Left forelimb (tissue), 1 donor: ENCODE measurements around the gene CRYL1.

ENCODE experiments used
- DNase-seq: peaks from one replicate; pipeline ENCODE4 v3.0.0-alpha.2; 2018; ENCODE audit warnings: low spot score

CRYL1 gene

DNA sequence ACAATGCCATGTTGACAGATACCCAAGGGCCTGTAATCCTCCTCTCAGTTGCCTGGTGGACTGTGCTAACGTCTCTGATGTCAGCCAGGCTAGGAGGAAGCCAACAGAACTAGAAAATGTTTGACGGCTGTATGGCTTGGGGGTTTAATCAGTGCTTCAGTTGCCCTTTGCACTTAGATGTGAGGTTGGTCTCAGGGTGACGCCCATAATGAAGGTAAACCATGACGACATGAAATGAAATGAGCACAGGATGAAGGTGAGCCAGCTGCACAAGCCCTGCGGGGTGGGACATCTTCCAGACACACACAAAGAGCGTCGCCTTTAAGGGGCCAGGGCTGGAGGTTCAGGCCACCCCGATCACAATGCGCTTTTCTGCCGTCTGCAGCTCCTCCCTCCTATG, 127.2 kb downstream of the CRYL1 start:
- DNase-seq: no peak

DNA sequence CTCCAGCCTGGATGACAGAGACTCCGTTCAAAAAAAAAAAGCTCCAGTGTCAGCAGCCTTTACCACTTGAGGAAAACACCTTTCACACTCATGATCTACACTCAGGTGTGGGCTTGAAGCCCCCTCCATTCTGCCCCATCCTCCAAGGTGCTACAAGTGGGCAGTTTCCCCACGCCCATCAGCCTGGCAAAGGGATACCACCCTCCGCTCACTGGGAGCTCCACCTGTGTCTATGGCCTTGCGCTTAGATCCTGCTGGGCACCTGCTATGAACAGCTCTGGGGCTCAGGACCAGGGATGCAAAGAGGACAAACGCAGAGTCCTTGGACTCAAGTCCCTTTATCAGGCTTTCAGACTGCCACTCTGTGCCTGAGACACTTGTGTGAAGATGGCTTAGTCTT, 127.8 kb downstream of the CRYL1 start:
- DNase-seq: no peak

DNA sequence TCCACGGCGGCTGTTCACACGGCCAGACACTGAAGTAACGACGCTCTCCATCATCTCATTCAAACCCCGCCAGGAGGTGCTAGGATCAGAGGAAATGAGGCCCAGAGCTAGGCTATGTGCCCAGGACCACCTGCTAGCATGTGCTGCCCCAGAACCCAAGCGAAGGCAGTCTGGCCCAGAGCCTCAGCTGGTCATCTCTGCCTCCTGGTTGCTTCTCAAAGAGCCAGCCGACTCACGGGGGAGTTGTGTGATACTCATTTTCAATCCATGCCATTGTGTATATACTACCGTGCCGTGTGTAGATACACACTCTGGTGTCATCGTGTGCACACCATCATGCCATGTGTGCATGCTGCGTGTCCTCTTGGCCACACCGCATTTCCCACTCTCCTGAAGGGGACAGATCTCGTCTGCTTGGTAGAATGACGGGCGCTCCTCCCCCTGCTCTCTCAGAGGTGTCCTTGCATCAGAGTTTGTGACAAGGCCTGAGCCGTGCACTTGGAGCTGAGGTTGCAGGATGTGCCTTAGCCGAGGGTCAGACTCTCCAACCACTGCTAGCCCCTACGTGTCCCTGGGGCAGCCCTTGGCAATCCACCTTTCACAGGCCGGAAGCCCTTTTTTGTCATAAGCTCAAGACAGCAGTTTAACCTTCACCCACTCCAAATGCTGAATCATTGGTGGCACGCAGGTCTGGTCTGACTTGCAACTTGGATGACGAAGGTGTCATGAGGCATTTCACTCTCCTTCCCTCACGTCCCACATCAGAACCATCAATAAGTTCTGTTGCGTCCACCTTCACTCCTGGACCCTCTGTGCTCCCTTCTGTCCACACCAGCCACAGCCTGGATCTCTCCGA, 130.4 kb downstream of the CRYL1 start:
- DNase-seq: no peak

DNA sequence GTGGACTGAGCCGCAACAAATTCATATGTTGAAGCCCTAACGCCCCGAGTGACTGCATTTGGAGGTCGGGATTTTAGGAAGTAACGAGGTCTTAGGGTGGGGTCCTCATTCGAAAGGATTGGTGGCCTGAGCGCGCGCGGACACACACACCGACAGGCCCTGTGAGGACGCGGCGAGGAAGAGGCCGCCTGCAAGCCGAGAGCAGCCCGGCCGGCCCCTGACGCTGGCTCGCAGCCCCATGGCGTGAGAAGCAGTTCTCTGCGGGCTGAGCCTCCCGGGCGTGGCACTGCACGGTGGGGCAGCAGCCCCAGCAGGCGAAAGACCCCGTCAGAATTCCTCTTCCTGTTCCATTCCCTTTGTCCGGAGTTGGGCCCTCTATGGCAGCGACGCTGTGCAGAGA, 131.2 kb downstream of the CRYL1 start:
- no peak for DNase-seq

DNA sequence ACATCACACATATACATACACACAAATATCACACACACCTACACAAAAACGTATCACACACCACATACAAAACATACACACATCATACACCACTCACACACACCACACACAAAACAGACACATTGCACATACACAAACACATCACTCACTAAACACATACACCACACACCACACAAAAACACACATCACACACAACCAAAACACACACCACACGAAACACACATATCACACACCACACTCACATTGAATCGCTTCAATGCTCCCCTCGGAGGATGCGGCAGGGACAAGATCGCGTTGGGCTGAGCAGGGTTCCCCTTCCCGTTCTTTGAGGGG, 131.5 kb downstream of the CRYL1 start:
- DNase-seq: no peak

DNA sequence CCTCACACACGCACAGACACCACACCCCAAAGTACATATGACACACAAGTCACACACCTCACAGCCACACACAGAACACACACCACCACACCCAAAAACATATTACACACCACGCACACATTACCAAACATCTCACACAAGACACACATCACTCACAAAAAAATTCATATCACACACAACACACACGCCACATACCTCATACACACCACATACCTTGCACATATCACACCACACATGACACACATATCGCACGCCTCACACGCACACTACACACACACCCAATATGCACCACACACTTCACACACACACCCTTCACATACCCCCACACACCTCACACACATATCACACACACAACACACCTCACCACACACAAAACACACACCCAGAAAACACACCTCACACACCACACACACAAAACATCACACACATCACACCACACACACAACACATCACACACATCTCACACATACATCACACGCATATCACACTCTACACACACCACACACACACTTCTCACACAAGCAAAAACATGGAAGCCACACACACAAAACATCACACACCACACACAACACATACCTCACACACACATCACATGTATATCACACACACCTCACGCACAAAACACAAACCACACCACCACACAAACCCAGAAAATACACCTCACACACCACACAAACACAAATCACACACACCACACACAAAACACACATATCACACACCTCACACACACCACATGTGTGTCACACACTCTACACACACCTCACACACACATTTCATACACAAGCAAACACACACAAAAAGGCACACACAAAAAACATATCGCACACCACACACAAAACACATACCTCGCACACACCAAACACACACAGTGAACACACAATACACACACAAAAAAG, 132.1 kb downstream of the CRYL1 start:
- no peak for DNase-seq

DNA sequence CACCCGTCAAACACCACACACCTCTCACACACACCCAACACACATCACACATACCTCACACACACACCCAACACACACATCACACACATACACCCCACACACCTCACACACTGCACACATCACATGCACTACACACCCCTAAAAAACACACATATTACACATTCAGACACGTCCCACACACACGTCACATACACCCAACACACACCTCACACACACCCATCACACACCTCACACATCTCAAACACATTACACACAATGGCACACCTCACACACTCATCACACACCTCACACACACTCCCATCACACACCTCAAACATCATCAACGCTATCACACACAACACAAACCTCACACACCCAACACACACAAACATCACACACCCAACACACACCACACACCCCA, 133.1 kb downstream of the CRYL1 start:
- no peak for DNase-seq

- DNase-seq: no peak
These were observed 133.8 kb downstream of the CRYL1 start for GRCh38 chr13:20391597-20392452.

- DNase-seq: no peak
These were observed 135.0 kb downstream of the CRYL1 start for GRCh38 chr13:20390526-20391175.

DNA sequence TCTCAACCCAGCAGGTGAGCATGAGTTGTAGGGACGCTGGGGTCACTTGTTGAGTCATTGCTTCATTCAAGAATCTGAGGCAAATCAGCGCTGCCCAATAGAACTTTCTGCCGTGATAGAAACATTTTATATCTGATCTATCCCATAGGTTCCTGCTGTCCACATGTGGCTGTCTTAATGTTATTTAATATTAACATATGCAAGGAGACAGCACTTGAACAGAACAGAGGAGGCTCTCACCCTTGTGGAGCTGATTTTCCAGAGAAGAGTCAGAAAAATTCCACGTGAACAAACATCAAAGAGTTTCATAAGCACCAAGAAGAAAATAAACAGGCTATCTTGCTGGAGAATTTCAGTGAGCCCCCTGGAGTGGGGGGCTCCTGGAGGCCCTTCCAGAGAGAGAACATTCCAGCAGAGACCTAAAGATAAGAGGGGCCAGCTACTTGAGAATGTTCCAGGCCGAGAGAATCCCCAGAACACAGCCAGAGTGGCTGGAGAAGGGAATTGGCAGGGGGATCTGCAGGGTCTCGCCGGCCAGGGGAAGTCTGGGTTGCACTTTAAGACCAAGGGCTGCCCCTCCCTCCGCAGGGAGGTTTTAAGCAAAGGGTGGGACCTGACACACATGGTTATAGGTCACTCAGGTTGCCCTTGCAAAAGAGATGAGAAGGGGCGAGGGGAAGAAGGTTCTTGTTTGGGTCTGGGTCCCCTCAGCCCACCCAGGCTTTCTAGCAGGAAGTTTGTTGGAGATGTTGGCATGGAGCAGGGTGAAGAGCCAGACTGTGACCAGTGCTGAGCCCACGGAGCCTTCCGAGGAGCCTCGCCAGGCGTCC, 135.7 kb downstream of the CRYL1 start:
- DNase-seq: no peak

DNA sequence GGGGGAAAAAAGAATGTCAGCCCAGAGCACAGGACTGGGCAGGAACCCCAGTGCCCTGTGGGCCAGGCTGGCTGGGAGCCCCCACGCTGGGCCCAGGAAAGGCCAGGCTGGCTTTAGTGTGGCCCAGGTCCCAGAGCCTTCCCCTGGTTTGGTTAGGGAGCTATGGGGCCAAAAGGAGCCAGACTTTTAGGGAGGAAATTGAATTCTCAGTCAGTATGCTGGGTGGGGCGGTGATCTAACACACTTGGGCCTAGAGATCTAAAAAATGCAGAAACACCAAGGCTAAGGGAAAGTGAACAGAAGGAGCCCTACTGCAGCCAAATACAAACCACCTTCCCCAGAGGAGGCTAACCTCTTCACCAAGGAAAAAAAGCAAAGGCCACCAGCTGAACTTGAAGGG, 137.5 kb downstream of the CRYL1 start:
- no peak for DNase-seq

DNA sequence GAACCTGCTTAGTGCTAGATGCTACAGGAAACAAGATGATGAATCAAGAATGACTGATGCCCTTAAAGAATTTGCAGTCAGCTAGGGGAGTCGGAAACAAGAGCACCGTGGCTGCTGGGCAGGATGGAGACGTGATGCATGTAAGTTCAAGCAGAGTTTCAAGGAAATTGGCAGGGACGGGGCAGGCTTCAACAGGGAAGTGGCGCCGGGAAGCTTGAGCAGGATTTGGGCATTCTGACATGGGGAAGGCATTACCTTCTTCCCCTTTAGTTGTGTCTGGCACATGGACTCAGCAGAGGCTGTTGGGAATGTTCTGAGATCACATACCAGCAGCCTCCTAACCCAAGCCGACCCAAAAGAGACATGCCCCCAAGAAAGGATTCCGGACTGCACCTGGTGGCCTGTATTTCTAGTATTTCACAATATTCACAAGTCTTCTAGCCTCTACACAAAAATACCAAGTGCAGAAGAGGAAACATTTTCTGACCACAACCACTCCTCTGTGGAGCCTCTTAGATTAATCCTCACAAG, 138.2 kb downstream of the CRYL1 start:
- no peak for DNase-seq

GRCh38 chr13:20387006-20387405, 138.7 kb downstream of the CRYL1 start:
- no peak for DNase-seq

DNA sequence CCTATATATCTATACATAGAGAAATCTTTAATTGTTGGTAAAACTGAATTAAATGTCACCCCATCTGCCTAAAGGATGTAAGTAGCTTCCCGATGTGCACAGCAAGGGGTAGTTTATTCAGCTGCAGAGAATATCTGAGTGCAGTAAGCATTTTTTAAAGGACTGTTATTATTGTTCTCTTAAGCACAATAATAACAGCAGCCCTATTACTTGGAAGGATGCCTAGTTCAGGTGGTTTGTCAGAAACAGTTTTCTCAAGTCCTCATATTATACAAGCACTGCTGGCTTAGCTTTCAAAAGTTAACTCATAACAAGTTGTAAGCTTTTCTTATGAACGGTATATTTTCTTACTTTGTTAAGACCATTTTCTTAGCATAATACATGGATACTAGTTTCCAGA, 142.6 kb downstream of the CRYL1 start:
- no peak for DNase-seq

- DNase-seq: no peak
These were observed 144.3 kb downstream of the CRYL1 start for GRCh38 chr13:20381401-20381800.

DNA sequence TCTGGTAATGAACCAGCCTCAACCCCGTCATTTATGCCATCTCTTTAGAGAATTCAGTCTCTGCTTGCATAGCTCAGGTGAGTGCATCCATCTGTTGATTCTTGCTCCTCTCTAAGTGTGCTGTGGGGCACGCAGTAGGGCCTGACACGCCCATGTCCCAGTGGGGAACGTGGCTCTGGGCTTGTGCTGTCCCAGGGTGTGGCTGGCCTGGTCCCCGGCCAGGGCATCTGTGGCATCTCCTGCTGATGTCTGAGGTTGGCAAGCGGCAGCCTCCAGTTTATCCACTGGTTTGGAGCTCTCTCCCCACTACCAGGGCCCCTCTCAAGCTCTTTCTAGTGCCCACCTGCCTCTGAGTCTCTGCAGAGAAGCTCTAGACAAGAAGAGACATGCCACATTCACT, 146.9 kb downstream of the CRYL1 start:
- peak; percentile 41 for DNase-seq

- peak; percentile 60 for DNase-seq
These were observed 147.9 kb downstream of the CRYL1 start for GRCh38 chr13:20377720-20378119.

DNA sequence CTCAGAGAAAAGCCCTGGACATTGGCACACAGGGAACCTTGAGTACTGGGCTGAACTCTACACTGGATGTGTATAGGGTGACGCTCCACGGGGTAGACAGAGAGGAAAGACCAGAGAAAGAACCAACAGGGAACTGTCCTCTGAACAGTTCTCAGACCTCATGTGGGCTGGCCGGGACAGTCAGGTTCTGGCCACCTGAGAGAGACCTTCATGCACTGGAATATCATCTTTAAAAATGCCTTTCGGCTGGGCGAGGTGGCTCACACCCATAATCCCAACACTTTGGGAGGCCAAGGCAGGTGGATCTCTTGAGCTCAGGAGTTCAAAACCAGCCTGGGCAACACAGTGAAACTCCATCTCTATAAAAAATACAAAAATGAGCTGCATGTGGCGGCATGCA, 149.8 kb downstream of the CRYL1 start:
- DNase-seq: no peak

- no peak for DNase-seq
These were observed 151.8 kb downstream of the CRYL1 start for GRCh38 chr13:20373861-20374260.

- DNase-seq: no peak
These were observed 153.8 kb downstream of the CRYL1 start for GRCh38 chr13:20371825-20372224.
